Esophagus muscularis mucosa (tissue), 3 donors: ENCODE data around the gene ANKRD27.
"Not testable (repeated sequence)": the region's sequence is repeated elsewhere in the genome, so short reads cannot be mapped to it uniquely, and the experiment has no call there.

Experiments used
- CTCF ChIP-seq, 3 experiments: fragments of 200-600 bp in 2 of 3; fragments of 450-650 bp in 1 of 3; sonication (generic) in 2 of 3; IDR thresholded peaks; one replicate each; pipeline ENCODE4 v1.5.1; 2017 to 2019; ENCODE audit warnings: antibody characterized with exemption in 3 of 3, mild to moderate bottlenecking in 2 of 3, moderate library complexity in 1 of 3
- EP300 ChIP-seq: sonication (generic); formaldehyde crosslinking; IDR thresholded peaks from one replicate; pipeline ENCODE4 v1.6.1; 2017; ENCODE audit warnings: antibody characterized with exemption

GRCh38 chr19:32587747-32588504, 87.1 kb downstream of the ANKRD27 start:
- TF ChIP-seq CTCF (IDR thresholded peaks at IDR 0.05); EP300: not testable (repeated sequence)
